ENCODE data around the gene SLC25A28. TPM values are rescaled to one million over a fixed set of nuclear protein-coding genes. Genes with fewer than 3 reads are reported as not detected.
"Not testable (repeated sequence)": the region's sequence is repeated elsewhere in the genome, so short reads cannot be mapped to it uniquely, and the experiment has no call there.

SLC25A28 gene
- total RNA-seq, 2 donors from 2014 or later: 86.2 to 98.9 TPM

- ATAC-seq (replicated peaks in 1 of 2); H3K4me3 Mint-ChIP-seq; H3K27me3 Mint-ChIP-seq (ENCODE audit: low read depth); H3K36me3 Mint-ChIP-seq (ENCODE audit: insufficient read depth in 2 of 2); H3K4me1 Mint-ChIP-seq (ENCODE audit: low read depth); H3K27ac Mint-ChIP-seq; H3K9me3 Mint-ChIP-seq; DNase-seq: not testable (repeated sequence)
Observed at GRCh38 chr10:99596708-99597107, 23.5 kb downstream of the SLC25A28 start.

GRCh38 chr10:99595770-99596465 is 24.3 kb downstream of the SLC25A28 start:
- H3K27me3 Mint-ChIP-seq (ENCODE audit: low read depth): peaks cover 7% of the 10 kb centered on the region
- DNase-seq (no peak), ATAC-seq (replicated peaks in 1 of 2) (no peak)
- H3K9me3 Mint-ChIP-seq: no peaks in the 10 kb centered on the region
- no peak overlapping the region for H3K27ac Mint-ChIP-seq
- H3K4me3 Mint-ChIP-seq: no peak overlapping the region
- H3K36me3 Mint-ChIP-seq (ENCODE audit: insufficient read depth in 2 of 2): no peaks in the 10 kb centered on the region
- H3K4me1 Mint-ChIP-seq (ENCODE audit: low read depth): no peaks in the 10 kb centered on the region

GRCh38 chr10:99595236-99595635 is 25.0 kb downstream of the SLC25A28 start:
- Mint-ChIP-seq H3K27me3 (ENCODE audit: low read depth) (peaks cover 7% of the 10 kb centered on the region), H3K4me3 (no peak overlapping the region), H3K9me3 (no peaks in the 10 kb centered on the region), H3K4me1 (ENCODE audit: low read depth) (no peaks in the 10 kb centered on the region), H3K27ac (no peak overlapping the region), H3K36me3 (ENCODE audit: insufficient read depth in 2 of 2) (no peaks in the 10 kb centered on the region)
- no peak for DNase-seq
- no peak for ATAC-seq (replicated peaks in 1 of 2)

- Mint-ChIP-seq H3K36me3 (ENCODE audit: insufficient read depth in 2 of 2) (no peaks in the 10 kb centered on the region), H3K27ac (no peak overlapping the region), H3K4me1 (ENCODE audit: low read depth) (no peaks in the 10 kb centered on the region), H3K4me3 (no peak overlapping the region), H3K9me3 (no peaks in the 10 kb centered on the region), H3K27me3 (ENCODE audit: low read depth) (peaks cover 7% of the 10 kb centered on the region)
- ATAC-seq (replicated peaks in 1 of 2): no peak
- no peak for DNase-seq
Observed at GRCh38 chr10:99593312-99593711, 26.9 kb downstream of the SLC25A28 start.

- ATAC-seq (replicated peaks in 1 of 2) (no peak), DNase-seq (no peak)
- Mint-ChIP-seq H3K4me3 (no peak overlapping the region), H3K36me3 (ENCODE audit: insufficient read depth in 2 of 2) (no peaks in the 10 kb centered on the region), H3K4me1 (ENCODE audit: low read depth) (no peaks in the 10 kb centered on the region), H3K27ac (no peak overlapping the region), H3K27me3 (ENCODE audit: low read depth) (no peaks in the 10 kb centered on the region), H3K9me3 (no peaks in the 10 kb centered on the region)
Observed at GRCh38 chr10:99590799-99591198, 29.4 kb downstream of the SLC25A28 start.

GRCh38 chr10:99583687-99584086 is 36.6 kb downstream of the SLC25A28 start:
- H3K27ac Mint-ChIP-seq: no peak overlapping the region
- no peak overlapping the region for H3K4me3 Mint-ChIP-seq
- ATAC-seq (replicated peaks in 1 of 2) (no peak), DNase-seq (no peak)
- H3K9me3 Mint-ChIP-seq: no peaks in the 10 kb centered on the region
- no peaks in the 10 kb centered on the region for H3K36me3 Mint-ChIP-seq (ENCODE audit: insufficient read depth in 2 of 2)
- H3K27me3 Mint-ChIP-seq (ENCODE audit: low read depth): no peaks in the 10 kb centered on the region
- H3K4me1 Mint-ChIP-seq (ENCODE audit: low read depth): no peaks in the 10 kb centered on the region

- Mint-ChIP-seq H3K4me1 (ENCODE audit: low read depth) (no peaks in the 10 kb centered on the region), H3K27ac (no peak overlapping the region), H3K27me3 (ENCODE audit: low read depth) (no peaks in the 10 kb centered on the region), H3K36me3 (ENCODE audit: insufficient read depth in 2 of 2) (no peaks in the 10 kb centered on the region), H3K9me3 (no peaks in the 10 kb centered on the region), H3K4me3 (no peak overlapping the region)
- ATAC-seq (replicated peaks in 1 of 2) (no peak), DNase-seq (no peak)
Observed at GRCh38 chr10:99582255-99582770, 37.9 kb downstream of the SLC25A28 start.

- Mint-ChIP-seq H3K27ac (no peak overlapping the region), H3K4me1 (ENCODE audit: low read depth) (no peaks in the 10 kb centered on the region), H3K4me3 (no peak overlapping the region), H3K27me3 (ENCODE audit: low read depth) (no peaks in the 10 kb centered on the region), H3K9me3 (no peaks in the 10 kb centered on the region), H3K36me3 (ENCODE audit: insufficient read depth in 2 of 2) (no peaks in the 10 kb centered on the region)
- no peak for ATAC-seq (replicated peaks in 1 of 2)
- no peak for DNase-seq
Observed at GRCh38 chr10:99579971-99580370, 40.3 kb downstream of the SLC25A28 start.

GRCh38 chr10:99573790-99574189 is 46.4 kb downstream of the SLC25A28 start:
- no peaks in the 10 kb centered on the region for H3K9me3 Mint-ChIP-seq
- DNase-seq (no peak), ATAC-seq (replicated peaks in 1 of 2) (no peak)
- H3K27ac Mint-ChIP-seq: no peak overlapping the region
- H3K4me3 Mint-ChIP-seq: no peak overlapping the region
- H3K36me3 Mint-ChIP-seq (ENCODE audit: insufficient read depth in 2 of 2): no peaks in the 10 kb centered on the region
- no peaks in the 10 kb centered on the region for H3K4me1 Mint-ChIP-seq (ENCODE audit: low read depth)
- H3K27me3 Mint-ChIP-seq (ENCODE audit: low read depth): peaks cover 13% of the 10 kb centered on the region

GRCh38 chr10:99571816-99572215 is 48.4 kb downstream of the SLC25A28 start:
- DNase-seq (no peak), ATAC-seq (replicated peaks in 1 of 2) (no peak)
- no peak overlapping the region for H3K4me3 Mint-ChIP-seq
- no peaks in the 10 kb centered on the region for H3K9me3 Mint-ChIP-seq
- peaks cover 13% of the 10 kb centered on the region for H3K27me3 Mint-ChIP-seq (ENCODE audit: low read depth)
- no peaks in the 10 kb centered on the region for H3K4me1 Mint-ChIP-seq (ENCODE audit: low read depth)
- no peak overlapping the region for H3K27ac Mint-ChIP-seq
- no peaks in the 10 kb centered on the region for H3K36me3 Mint-ChIP-seq (ENCODE audit: insufficient read depth in 2 of 2)

- DNase-seq (no peak), ATAC-seq (replicated peaks in 1 of 2) (no peak)
- Mint-ChIP-seq H3K4me3 (no peak overlapping the region), H3K27ac (no peak overlapping the region), H3K4me1 (ENCODE audit: low read depth) (no peaks in the 10 kb centered on the region), H3K27me3 (ENCODE audit: low read depth) (peaks cover 13% of the 10 kb centered on the region), H3K9me3 (no peaks in the 10 kb centered on the region), H3K36me3 (ENCODE audit: insufficient read depth in 2 of 2) (no peaks in the 10 kb centered on the region)
Observed at GRCh38 chr10:99569961-99570360, 50.3 kb downstream of the SLC25A28 start.

- Mint-ChIP-seq H3K27ac (no peak overlapping the region), H3K27me3 (ENCODE audit: low read depth) (peaks cover 13% of the 10 kb centered on the region), H3K4me3 (no peak overlapping the region), H3K36me3 (ENCODE audit: insufficient read depth in 2 of 2) (no peaks in the 10 kb centered on the region), H3K4me1 (ENCODE audit: low read depth) (no peaks in the 10 kb centered on the region), H3K9me3 (no peaks in the 10 kb centered on the region)
- DNase-seq (no peak), ATAC-seq (replicated peaks in 1 of 2) (no peak)
Observed at GRCh38 chr10:99569253-99569939, 50.8 kb downstream of the SLC25A28 start.

GRCh38 chr10:99565166-99565565 is 55.1 kb downstream of the SLC25A28 start:
- no peaks in the 10 kb centered on the region for H3K4me1 Mint-ChIP-seq (ENCODE audit: low read depth)
- H3K27ac Mint-ChIP-seq: no peak overlapping the region
- no peak for DNase-seq
- ATAC-seq (replicated peaks in 1 of 2): no peak
- no peaks in the 10 kb centered on the region for H3K36me3 Mint-ChIP-seq (ENCODE audit: insufficient read depth in 2 of 2)
- no peak overlapping the region for H3K4me3 Mint-ChIP-seq
- H3K9me3 Mint-ChIP-seq: no peaks in the 10 kb centered on the region
- H3K27me3 Mint-ChIP-seq (ENCODE audit: low read depth): peaks cover 32% of the 10 kb centered on the region

- H3K9me3 Mint-ChIP-seq: no peaks in the 10 kb centered on the region
- H3K4me1 Mint-ChIP-seq (ENCODE audit: low read depth): no peaks in the 10 kb centered on the region
- peaks cover 26% of the 10 kb centered on the region for H3K27me3 Mint-ChIP-seq (ENCODE audit: low read depth)
- ATAC-seq (replicated peaks in 1 of 2) (no peak), DNase-seq (no peak)
- no peak overlapping the region for H3K27ac Mint-ChIP-seq
- H3K36me3 Mint-ChIP-seq (ENCODE audit: insufficient read depth in 2 of 2): no peaks in the 10 kb centered on the region
- H3K4me3 Mint-ChIP-seq: no peak overlapping the region
Observed at GRCh38 chr10:99564361-99564760, 55.9 kb downstream of the SLC25A28 start.
